ENCODE data around the gene TCTN1. TPM values are rescaled to one million over a fixed set of nuclear protein-coding genes. Genes with fewer than 3 reads are reported as not detected.
A peak's percentile ranks its signal among the peaks of the same experiment; 100 is the strongest.

TCTN1 gene
- total and polyA plus RNA-seq, 2 of the 13 experiments (the other 11 are each of a cell fraction or from before 2014, with no cell fraction given) = 13.6 to 16.0 TPM

GRCh38 chr12:110582276-110583136 is 31.4 kb upstream of the TCTN1 start (continued):
- TF ChIP-seq ZNF281 (CRISPR knock-in tag; IDR thresholded peaks at IDR 0.05; ENCODE audit: borderline replicate concordance) (no peak), ZNF687 (CRISPR knock-in tag; IDR thresholded peaks at IDR 0.05) (peak; percentile 76), SMAD1 (CRISPR knock-in tag; IDR thresholded peaks at IDR 0.05; ENCODE audit: borderline replicate concordance, low read depth) (no peak), TMF1 (CRISPR knock-in tag; IDR thresholded peaks at IDR 0.05; ENCODE audit: low read depth) (no peak), ZBTB44 (CRISPR knock-in tag; IDR thresholded peaks at IDR 0.05) (no peak), TFDP2 (CRISPR knock-in tag; IDR thresholded peaks at IDR 0.05) (no peak), ZNF800 (CRISPR knock-in tag; IDR thresholded peaks at IDR 0.05) (0 out of 2 replicates have a peak, but pooled peaks have one; percentile 52), NFYB (CRISPR knock-in tag; IDR thresholded peaks at IDR 0.05) (no peak), U2AF1 (optimal IDR thresholded peaks at IDR 0.05; ENCODE audit: low read depth, low read length) (no peak), ZNF280B (CRISPR knock-in tag; IDR thresholded peaks at IDR 0.05; ENCODE audit: borderline replicate concordance) (no peak; the same call in 1 of the 2 replicates), ZNF124 (CRISPR knock-in tag; IDR thresholded peaks at IDR 0.05) (no peak)
